CD4-positive, alpha-beta T cell treated with Interleukin-21 for 1 hour (primary cell): ENCODE data around the gene ADPRHL1.
A peak's percentile ranks its signal among the peaks of the same experiment; 100 is the strongest.
"Not testable (repeated sequence)": the region's sequence is repeated elsewhere in the genome, so short reads cannot be mapped to it uniquely, and the experiment has no call there.

Experiments
- DNase-seq: peaks from one replicate; pipeline ENCODE4 v3.0.0-alpha.2; 2020

ADPRHL1 gene

DNA sequence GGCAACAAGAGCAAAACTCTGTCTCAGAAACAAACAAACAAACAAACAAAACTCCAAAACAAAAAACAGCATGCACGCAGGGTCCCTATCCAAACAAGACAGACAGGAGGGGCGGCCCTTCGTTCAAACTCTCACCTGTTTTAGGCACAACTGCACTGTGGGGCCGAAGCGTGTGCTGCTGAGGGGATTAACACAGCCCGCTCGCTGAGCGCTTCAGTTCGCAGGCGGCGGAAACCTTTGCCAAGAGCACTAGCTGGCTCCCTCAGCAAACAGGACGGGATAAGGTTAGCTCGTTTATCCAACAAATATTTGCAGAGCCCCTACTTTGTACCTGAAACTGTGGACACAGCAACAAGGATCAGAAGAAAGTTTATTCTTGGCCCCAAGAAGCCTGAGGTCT is 1.6 kb upstream of the ADPRHL1 start:
- no peak for DNase-seq

DNA sequence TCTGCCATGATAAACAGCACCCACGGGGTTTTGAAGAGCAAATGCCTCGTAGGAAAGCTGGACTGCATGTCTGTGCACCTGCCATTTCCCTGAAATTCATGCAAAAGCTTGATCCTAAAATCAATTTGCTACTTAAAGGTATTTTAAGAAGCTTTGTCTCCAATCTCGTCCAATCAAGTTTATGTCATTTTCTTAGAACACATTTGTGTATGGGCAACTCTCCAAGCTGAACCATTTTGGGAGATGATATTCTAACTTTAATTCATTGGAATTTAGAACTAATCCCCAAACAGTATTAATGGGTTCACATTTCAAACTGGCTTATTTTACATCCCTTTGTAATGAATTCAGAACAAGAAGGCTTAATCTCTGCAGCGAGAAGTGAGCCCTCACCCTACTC is 822 bp downstream of the ADPRHL1 start:
- DNase-seq: no peak

- no peak for DNase-seq
These were observed 1.3 kb downstream of the ADPRHL1 start for GRCh38 chr13:113451951-113452421.

DNA sequence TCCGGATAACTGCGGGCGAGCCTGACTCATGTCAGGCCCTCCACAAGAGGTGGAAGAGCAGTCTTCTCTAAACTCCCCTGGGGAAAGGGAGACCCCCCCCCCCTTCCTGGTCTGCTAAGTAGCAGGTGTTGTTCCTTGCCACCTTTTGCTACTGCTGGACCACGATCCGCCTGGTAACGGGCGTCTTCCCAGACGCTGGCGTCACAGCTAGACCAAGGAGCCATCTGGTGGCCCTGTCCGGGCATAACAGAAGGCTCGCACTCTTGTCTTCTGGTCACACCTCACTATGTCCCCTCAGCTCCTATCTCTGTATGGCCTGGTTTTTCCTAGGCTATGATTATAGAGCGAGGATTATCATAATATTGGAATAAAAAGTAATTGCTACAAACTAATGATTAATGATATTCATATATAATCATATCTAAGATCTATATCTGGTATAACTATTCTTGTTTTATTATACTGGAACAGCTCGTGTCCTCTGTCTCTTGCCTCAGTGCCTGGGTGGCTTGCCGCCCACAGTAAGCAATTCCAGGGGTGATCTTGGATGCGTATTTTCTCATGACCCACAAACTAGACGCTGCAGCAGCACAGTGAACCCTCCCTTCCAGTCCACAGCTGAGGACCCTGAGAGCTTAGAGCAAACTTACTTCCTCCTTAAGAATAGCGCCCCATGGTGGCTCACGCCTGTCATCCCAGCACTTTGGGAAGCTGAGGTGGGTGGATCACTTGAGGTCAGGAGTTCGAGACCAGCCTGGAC is 2.2 kb downstream of the ADPRHL1 start:
- not testable (repeated sequence) for DNase-seq

DNA sequence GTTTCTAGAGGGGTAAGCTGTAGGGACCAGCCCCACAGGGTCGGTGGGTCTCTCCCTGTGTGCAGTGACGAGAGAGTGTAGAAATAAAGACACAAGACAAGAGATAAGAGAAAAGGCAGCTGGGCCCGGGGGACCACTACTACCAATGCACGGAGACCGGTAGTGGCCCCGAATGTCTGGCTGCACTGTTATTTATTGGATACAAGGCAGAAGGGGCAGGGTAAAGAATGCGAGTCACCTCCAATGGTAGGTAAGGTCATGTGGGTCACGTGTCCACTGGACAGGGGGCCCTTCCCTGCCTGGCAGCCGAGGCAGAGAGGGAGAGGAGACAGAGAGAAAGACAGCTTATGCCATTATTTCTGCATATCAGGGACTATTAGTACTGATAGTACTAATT is 2.9 kb downstream of the ADPRHL1 start:
- DNase-seq: not testable (repeated sequence)

DNA sequence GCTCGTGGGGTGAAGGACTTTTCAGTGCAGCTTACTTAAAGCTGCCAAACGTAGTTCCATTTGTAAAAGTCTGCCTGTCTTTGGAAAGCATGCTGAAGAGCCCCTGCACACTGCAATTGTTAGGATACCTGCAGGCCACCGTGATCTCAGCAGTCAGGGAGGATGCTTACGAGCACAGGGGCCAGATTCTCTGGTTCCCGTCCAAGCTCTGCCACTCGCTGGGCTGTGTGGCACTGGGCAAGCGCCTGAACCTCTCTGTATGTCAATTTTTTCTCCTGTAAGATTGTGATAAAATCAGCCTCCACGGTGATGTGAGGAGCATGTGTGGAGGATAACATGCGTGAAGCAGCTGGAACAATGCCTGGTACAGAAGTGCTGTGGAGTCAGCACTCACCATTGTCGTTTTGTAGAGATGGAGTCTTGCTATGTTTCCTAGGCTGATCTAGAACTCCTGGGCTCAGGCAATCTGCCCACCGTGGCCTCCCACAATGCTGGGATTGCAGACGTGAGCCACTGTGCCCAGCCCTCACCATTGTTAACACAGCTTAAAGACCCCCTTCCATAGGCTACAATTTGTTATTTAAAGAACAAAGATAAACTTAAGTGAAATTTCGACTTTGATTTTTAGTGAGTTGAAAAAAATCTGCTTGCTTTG is 3.5 kb downstream of the ADPRHL1 start:
- DNase-seq: no peak

- DNase-seq: peak; percentile 66
These were observed 4.2 kb downstream of the ADPRHL1 start for GRCh38 chr13:113448885-113449692.

DNA sequence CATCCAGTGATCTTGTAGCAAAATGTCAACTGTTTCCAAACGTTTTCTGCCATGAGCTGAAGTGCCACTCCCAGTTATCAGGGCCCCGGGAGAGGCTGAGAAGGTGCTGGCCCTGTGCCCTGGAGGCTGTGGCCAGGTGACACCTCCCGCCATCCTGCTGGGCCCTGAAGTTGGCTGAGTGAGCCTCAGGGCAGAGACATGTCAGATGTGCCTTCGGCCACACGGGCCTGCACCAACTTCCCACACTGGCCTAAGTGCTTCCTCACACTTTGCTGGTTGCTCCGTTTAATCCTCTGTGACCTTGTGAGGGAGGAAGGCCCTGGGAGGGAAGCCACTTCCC is 4.8 kb downstream of the ADPRHL1 start:
- DNase-seq: no peak

DNA sequence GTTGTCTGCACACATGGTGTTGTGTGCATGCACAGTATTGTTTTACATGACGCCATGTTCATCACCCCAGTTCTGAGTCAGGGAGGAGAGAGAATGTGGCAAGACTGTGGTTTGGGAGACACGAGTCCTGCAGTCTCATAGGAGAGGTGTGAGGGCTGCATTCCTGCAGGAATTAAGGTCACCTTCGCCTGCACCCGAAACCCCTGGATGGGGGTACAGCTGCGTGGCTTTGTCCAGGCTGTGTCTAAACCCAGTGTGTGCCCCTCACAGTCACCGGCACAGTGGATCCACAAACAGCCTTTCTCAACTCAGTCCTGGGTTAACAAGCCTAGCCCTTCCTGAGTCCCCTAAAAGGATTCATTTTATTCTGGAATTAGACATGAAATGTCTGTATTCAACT is 5.7 kb downstream of the ADPRHL1 start:
- no peak for DNase-seq

- no peak for DNase-seq
These were observed 6.8 kb downstream of the ADPRHL1 start for GRCh38 chr13:113446488-113446854.

GRCh38 chr13:113445791-113446487 is 7.3 kb downstream of the ADPRHL1 start:
- no peak for DNase-seq

DNA sequence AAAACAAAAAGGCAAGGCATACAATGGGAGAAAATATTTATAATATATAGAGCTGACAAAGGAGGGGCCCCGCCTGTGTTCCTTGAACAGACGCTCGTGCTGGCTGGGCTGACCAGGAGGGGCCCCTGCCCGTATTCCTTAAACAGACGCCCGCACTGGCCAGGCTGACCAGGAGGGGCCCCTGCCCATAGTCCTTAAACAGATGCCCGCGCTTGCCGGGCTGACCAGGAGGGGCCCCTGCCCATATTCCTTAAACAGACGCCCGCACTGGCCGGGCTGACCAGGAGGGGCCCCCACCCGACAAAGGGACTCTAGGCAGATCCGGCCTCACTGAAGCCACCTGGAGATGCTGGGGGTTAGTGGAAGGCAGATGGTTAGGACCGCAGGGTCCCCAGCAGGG is 9.3 kb downstream of the ADPRHL1 start:
- DNase-seq: no peak

DNA sequence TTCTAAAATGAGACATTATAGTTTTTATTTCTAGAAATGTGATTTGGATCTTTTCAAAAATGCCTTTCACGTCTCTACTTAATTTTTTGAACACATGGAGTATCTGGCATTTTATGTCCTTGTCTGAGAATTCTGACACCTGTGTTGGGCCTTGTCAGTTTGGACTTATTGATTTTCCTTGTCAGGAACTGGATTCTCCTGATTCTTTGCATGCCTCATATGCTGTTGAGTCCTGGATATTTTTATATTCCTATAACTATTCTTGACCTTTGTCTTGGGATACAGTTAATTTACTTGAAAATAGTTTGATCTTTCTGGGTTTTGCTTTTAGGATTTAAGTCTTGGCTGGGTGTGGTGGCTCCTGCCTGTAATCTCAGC is 10.3 kb downstream of the ADPRHL1 start:
- no peak for DNase-seq

DNA sequence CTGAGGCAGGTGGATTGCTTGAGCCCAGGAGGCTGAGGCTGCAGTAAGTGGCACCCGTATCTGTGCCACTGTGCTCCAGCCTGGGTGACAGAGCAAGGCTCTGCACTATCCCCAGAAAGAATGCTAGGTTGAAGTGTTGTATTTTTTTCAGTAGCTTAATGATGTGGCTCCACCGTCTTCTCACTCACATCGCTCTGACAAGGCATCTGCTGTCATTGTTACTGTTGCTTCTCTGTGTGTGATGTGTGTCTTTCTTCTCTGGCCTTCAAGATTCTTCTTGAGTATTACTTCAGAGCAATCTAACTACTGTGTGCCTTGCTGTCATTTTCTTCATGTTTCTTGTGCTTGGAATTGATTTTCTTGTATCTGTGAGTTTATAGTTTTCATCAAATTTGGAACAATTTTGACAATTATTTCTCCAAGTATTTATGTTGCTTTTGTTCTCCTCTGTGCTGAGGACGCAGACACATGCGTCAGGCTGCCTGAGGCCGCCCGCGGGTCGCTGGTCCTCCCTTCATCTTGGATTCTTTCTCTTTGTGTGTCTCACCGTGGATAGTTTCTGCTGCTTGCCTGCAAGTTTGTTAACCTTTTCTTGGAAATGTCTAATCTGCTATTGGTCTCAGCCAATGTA is 10.8 kb downstream of the ADPRHL1 start:
- DNase-seq: no peak

GRCh38 chr13:113441661-113442060 is 11.6 kb downstream of the ADPRHL1 start:
- DNase-seq: no peak

- DNase-seq: no peak
These were observed 15.8 kb downstream of the ADPRHL1 start for GRCh38 chr13:113437408-113438010.

- not testable (repeated sequence) for DNase-seq
These were observed 16.4 kb downstream of the ADPRHL1 start for GRCh38 chr13:113436866-113437265.

DNA sequence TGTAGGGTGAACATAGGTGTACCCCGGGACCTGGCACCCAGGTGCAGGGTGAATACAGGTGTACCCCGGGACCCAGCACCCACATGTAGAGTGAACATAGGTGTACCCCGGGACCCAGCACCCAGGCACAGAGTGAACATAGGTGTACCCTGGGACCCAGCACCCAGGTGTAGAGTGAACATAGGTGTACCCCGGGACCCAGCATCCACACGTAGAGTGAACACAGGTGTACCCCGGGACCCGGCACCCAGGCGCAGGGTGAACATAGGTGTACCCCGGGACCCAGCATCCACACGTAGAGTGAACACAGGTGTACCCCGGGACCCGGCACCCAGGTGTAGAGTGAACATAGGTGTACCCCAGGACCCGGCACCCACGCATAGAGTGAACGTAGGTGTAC is 17.4 kb downstream of the ADPRHL1 start:
- not testable (repeated sequence) for DNase-seq

GRCh38 chr13:113433391-113433916 is 19.8 kb downstream of the ADPRHL1 start:
- no peak for DNase-seq

DNA sequence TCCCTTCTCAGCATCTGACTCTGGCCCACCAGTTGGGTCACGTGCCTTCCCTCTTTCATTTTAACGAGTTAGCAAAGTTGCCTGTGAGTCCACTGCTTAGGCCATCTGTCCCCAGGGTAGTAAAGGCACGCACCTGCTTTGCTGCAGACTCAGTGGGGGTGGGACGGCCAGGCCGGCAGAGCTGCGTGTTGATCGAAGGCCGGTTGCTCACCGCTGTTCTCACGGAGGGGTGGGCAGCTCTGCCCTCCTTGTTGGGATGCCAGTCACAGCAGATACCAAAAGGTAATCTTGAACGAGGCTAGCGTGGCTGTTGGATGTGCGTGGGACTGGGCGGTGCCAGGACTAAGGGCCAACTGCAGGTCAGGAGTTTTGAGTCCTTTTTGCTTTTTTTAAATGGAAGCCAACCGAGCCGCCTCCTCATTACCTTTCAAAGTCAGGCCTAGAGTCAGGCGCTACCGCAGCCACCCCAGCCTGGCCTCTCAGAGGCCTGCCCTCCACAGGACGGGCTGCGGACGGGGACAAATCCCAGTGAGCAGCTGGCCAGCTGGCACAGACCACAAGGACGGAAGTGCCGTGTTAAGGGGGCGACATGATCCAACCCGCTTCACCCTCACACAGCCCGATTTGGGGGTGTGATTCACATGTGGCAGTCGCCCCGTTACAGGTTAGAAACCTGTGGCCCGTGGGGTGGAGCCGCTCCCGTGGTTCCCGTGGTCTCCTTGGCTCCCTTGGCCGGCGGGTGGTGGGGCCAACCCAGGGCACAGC is 20.6 kb downstream of the ADPRHL1 start:
- DNase-seq: no peak

- DNase-seq: no peak
These were observed 22.1 kb downstream of the ADPRHL1 start for GRCh38 chr13:113431171-113431570.
